ENCODE results near the gene SLC9B1.
A peak's percentile ranks its signal among the peaks of the same experiment; 100 is the strongest.

The SLC9B1 gene

GRCh38 chr4:103019308-103020124 lies at the start of gene SLC9B1:
SLC9B1 (minus strand) TSS chr4:103019705; CDS start chr4:102991711, 27,994 bp downstream.
- Histone ChIP-seq H3K4me2 (ENCODE audit: low read depth, low read length, poor library complexity, severe bottlenecking) (peak within 1 kb of the TSS; percentile 94), H3K9ac (ENCODE audit: low read length) (peak within 1 kb of the TSS; percentile 74), H3K27ac (ENCODE audit: low read depth, low read length) (peak within 1 kb of the TSS; percentile 37), H3K36me3 (ENCODE audit: low read length) (no peaks in the 10 kb centered on the region), H3K9me3 (ENCODE audit: insufficient read depth, low read length) (no peaks in the 10 kb centered on the region), H4K20me1 (ENCODE audit: low read depth, low read length) (no peaks in the 10 kb centered on the region), H3F3A (ENCODE audit: insufficient read depth) (peaks cover 6% of the 10 kb centered on the region; the same call in 1 of the 2 replicates), H3K79me2 (ENCODE audit: insufficient read depth, low read length) (no peaks in the 10 kb centered on the region), H3K27me3 (ENCODE audit: low read length) (no peaks in the 10 kb centered on the region), H3K4me3 (ENCODE audit: insufficient read depth, low read length, poor library complexity, severe bottlenecking) (peak within 1 kb of the TSS; percentile 69), H3K9me2 (replicated peaks; ENCODE audit: insufficient read depth, low read length) (no peaks in the 10 kb centered on the region), H2AFZ (ENCODE audit: low read depth, low read length, severe bottlenecking) (peak within 1 kb of the TSS; percentile 95)
- no peak for TF ChIP-seq EZH2phosphoT487 (conservative IDR thresholded peaks at IDR 0.05; ENCODE audit: low read length)
- TF ChIP-seq CTCF (IDR thresholded peaks at IDR 0.05; ENCODE audit: insufficient read depth, low read length, poor library complexity, severe bottlenecking), result no peak

- Histone ChIP-seq H3K79me2 (ENCODE audit: insufficient read depth, low read length) (peaks cover 21% of the 10 kb centered on the region), H3K9me3 (ENCODE audit: insufficient read depth, low read length) (no peaks in the 10 kb centered on the region), H3K4me2 (ENCODE audit: low read depth, low read length, poor library complexity, severe bottlenecking) (no peak overlapping the region), H3K4me3 (ENCODE audit: insufficient read depth, low read length, poor library complexity, severe bottlenecking) (no peak overlapping the region), H3K9ac (ENCODE audit: low read length) (no peak overlapping the region), H3K27ac (ENCODE audit: low read depth, low read length) (no peak overlapping the region), H3K27me3 (ENCODE audit: low read length) (no peaks in the 10 kb centered on the region), H2AFZ (ENCODE audit: low read depth, low read length, severe bottlenecking) (no peak overlapping the region), H4K20me1 (ENCODE audit: low read depth, low read length) (no peaks in the 10 kb centered on the region), H3F3A (ENCODE audit: insufficient read depth) (no peaks in the 10 kb centered on the region), H3K36me3 (ENCODE audit: low read length) (no peaks in the 10 kb centered on the region; the same call in 1 of the 2 replicates), H3K9me2 (replicated peaks; ENCODE audit: insufficient read depth, low read length) (no peaks in the 10 kb centered on the region)
- TF ChIP-seq EZH2phosphoT487 (conservative IDR thresholded peaks at IDR 0.05; ENCODE audit: low read length) (no peak), CTCF (IDR thresholded peaks at IDR 0.05; ENCODE audit: insufficient read depth, low read length, poor library complexity, severe bottlenecking) (no peak)
These were observed 48.5 kb upstream of the SLC9B1 start for GRCh38 chr4:103067841-103068547.

GRCh38 chr4:103060453-103061148 lies 41.1 kb upstream of the SLC9B1 start:
- Histone ChIP-seq H3K9ac (ENCODE audit: low read length) (no peak overlapping the region), H3F3A (ENCODE audit: insufficient read depth) (no peaks in the 10 kb centered on the region), H3K4me3 (ENCODE audit: insufficient read depth, low read length, poor library complexity, severe bottlenecking) (no peak overlapping the region), H3K27ac (ENCODE audit: low read depth, low read length) (no peak overlapping the region), H2AFZ (ENCODE audit: low read depth, low read length, severe bottlenecking) (no peak overlapping the region), H3K4me2 (ENCODE audit: low read depth, low read length, poor library complexity, severe bottlenecking) (no peak overlapping the region), H3K36me3 (ENCODE audit: low read length) (no peaks in the 10 kb centered on the region; the same call in 1 of the 2 replicates), H3K79me2 (ENCODE audit: insufficient read depth, low read length) (no peaks in the 10 kb centered on the region), H3K9me2 (replicated peaks; ENCODE audit: insufficient read depth, low read length) (no peaks in the 10 kb centered on the region), H3K9me3 (ENCODE audit: insufficient read depth, low read length) (no peaks in the 10 kb centered on the region), H4K20me1 (ENCODE audit: low read depth, low read length) (no peaks in the 10 kb centered on the region), H3K27me3 (ENCODE audit: low read length) (no peaks in the 10 kb centered on the region)
- no peak for TF ChIP-seq CTCF (IDR thresholded peaks at IDR 0.05; ENCODE audit: insufficient read depth, low read length, poor library complexity, severe bottlenecking)
- no peak for TF ChIP-seq EZH2phosphoT487 (conservative IDR thresholded peaks at IDR 0.05; ENCODE audit: low read length)
